22Rv1 (cell line): ENCODE data around the gene COPE.

Experiments
- ZFX ChIP-seq: fragments of 450-650 bp; IDR thresholded peaks from 2 replicates; pipeline ENCODE4 v1.6.1; 2017; ENCODE audit warnings: antibody characterized with exemption, borderline replicate concordance
- TF ChIP-seq, protein P1 (sequence below): fragments of 450-650 bp; IDR thresholded peaks from 2 replicates; pipeline ENCODE4 v1.5.1; 2017; ENCODE audit warnings: mild to moderate bottlenecking

DNA sequence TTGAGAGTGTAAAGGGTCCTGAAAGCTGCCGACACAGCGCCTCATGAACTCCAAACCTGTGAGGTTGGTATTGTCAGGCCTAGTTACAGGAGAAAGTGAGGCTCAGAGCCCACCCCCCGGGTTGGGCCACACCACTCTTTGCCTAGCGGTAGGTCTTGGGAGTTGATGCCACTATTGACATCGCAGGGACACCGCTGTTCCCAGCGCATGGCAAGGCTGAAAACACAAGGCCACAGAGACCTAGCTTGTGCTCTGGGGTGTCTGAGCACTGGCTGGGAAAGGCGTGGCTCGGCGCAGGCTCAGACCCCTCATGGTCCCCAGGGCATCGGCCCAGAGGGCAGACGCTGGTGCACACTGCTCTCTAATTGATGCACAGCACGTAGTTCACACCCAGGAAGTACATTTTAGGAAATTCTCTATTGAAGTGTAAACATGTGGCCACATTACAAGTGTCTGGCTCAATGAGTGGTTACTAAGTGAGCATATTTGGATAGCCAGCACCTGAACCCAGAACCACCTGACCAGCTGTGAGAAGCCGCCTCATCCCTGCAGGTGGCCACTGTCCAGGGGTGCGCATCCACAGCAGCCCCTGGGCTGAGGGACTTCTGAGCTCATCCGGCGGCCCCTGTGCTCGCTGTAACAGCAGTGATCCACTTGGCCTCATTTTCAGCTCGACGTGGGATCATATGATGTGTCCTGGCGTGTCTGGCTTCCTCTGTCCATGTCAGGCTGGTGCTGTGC is 60.1 kb downstream of the COPE start:
- TF ChIP-seq, protein P1, sequence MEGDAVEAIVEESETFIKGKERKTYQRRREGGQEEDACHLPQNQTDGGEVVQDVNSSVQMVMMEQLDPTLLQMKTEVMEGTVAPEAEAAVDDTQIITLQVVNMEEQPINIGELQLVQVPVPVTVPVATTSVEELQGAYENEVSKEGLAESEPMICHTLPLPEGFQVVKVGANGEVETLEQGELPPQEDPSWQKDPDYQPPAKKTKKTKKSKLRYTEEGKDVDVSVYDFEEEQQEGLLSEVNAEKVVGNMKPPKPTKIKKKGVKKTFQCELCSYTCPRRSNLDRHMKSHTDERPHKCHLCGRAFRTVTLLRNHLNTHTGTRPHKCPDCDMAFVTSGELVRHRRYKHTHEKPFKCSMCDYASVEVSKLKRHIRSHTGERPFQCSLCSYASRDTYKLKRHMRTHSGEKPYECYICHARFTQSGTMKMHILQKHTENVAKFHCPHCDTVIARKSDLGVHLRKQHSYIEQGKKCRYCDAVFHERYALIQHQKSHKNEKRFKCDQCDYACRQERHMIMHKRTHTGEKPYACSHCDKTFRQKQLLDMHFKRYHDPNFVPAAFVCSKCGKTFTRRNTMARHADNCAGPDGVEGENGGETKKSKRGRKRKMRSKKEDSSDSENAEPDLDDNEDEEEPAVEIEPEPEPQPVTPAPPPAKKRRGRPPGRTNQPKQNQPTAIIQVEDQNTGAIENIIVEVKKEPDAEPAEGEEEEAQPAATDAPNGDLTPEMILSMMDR = no peak
- no peak for TF ChIP-seq ZFX
